MG63 (cell line): ENCODE results near the gene PPP1R2. TPM values are rescaled to one million over a fixed set of nuclear protein-coding genes. Genes with fewer than 3 reads are reported as not detected.
"Not testable (repeated sequence)": the region's sequence is repeated elsewhere in the genome, so short reads cannot be mapped to it uniquely, and the experiment has no call there.

Experiments used
- DNase-seq: peaks from one replicate; pipeline ENCODE4 v3.0.0-alpha.2; 2020
- H3K27me3 ChIP-seq: fragments of 250-450 bp; sonication (Bioruptor Pico); 2 replicates; pipeline ENCODE4 v1.5.1; 2020; ENCODE audit warnings: mild to moderate bottlenecking, moderate library complexity
- H3K36me3 ChIP-seq: fragments of 250-450 bp; sonication (Bioruptor Pico); 2 replicates; pipeline ENCODE4 v1.5.1; 2020; ENCODE audit warnings: mild to moderate bottlenecking, moderate library complexity
- H3K4me3 ChIP-seq: fragments of 250-450 bp; sonication (Bioruptor Pico); 2 replicates; pipeline ENCODE4 v1.5.1; 2020; ENCODE audit warnings: mild to moderate bottlenecking, moderate library complexity
- H3K9me3 ChIP-seq: fragments of 250-450 bp; sonication (Bioruptor Pico); 2 replicates; pipeline ENCODE4 v1.5.1; 2020; ENCODE audit warnings: mild to moderate bottlenecking, moderate library complexity
- total RNA-seq: library from RNA; depleted of rRNA; stranded (reverse); fragments of >200 nt; shearing (Covaris generic); gene quantifications from 2 replicates; pipeline ENCODE4 v1.2.3, GENCODE V29; 2014; ENCODE audit warnings: low replicate concordance; rRNA removed

The PPP1R2 gene
- total RNA-seq = 30.9 and 43.4 TPM in 2 replicates

DNA sequence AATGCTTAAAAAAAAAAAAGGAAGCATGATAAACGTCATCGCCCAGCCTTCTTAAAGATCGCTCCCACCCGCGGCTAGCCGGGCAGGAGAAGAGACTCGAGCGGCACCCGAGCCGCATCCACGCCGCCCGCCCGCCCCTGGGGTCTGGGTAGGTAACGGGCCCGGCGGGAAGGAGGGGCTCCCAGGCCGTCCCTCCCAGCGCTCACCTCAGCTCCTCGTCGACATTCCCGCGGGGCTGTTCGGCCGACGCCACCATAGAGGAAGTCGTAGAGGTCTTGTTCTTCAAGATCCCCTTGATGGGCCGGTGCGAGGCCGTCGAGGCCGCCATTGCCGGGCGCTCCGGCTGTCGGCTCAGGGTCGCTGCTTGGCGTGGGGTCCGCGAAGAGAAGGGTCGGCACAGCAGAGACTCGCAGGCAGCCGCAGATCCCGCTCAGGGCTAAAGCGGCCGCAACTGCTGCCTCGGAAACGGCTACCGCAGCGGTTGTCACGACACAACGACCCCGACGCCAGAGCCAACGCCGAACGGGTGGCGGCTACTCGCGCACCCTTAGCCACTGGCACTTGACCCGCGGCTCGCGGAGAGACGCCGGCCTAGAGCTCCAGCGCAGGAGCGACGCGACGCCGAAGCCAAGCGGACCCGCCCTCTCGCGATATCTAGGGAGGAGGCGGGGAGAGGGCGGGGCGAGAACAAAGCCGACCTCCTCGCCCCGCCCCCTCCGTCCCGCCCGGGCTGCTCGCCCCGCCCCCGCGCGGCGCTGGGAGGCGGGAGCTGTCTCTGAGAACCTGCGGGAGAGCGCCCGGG, at the start of gene PPP1R2:
PPP1R2 (minus strand) TSS at position 628 of the 802 bp plus-strand sequence; CDS start at position 328, 300 bp downstream.
- H3K36me3 ChIP-seq = no peaks in the 10 kb centered on the region
- no peaks in the 10 kb centered on the region for H3K9me3 ChIP-seq
- peak; percentile 87 for DNase-seq
- peak within 1 kb of the TSS; percentile 88 for H3K4me3 ChIP-seq
- no peaks in the 10 kb centered on the region for H3K27me3 ChIP-seq

DNA sequence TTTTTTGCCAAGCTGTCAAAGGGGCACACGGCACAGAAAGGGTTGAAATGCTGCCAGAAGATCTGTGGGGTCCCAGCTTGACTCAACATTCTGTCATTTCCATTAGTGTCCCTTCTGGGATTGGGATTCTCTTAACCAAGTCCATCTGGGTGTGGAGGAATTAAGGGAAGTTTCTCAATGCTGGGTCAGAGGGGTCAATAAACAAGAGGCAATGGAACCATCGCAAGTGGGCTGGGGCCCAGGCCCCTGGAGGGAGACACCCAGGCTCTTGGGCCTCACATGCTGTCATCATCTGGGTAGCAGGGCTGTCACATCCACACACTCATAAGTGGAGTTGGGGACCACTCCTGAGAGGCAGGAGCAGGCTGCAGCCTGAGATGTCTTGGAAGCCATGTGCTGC, 48.7 kb upstream of the PPP1R2 start:
- H3K36me3 ChIP-seq = no peaks in the 10 kb centered on the region
- H3K27me3 ChIP-seq = peaks cover 2% of the 10 kb centered on the region
- H3K4me3 ChIP-seq = no peak overlapping the region
- H3K9me3 ChIP-seq = 0 out of 2 replicates have a peak, but pooled peaks cover 2% of the 10 kb centered on the region
- no peak for DNase-seq

DNA sequence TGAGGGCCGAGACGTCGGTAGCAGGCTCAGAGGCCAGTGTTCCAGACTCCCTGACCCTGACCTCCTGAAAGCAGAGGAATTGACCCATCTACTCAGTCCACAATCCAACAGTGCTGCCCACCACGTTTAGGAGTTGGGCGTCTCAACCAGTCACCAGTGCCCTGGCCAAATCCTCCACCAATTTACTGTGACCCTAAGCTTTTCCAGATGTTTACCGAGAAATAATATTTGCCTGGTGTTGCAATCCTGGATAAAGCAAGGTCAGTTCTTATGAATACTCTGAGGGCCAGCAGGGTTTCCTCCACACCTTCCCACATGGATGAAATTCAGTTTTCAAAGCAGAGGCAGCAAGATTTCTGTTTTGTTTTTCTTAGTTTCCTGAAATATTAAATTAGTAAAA, 48.1 kb upstream of the PPP1R2 start:
- DNase-seq = no peak
- H3K9me3 ChIP-seq = 0 out of 2 replicates have a peak, but pooled peaks cover 2% of the 10 kb centered on the region
- peaks cover 2% of the 10 kb centered on the region for H3K27me3 ChIP-seq
- H3K4me3 ChIP-seq = no peak overlapping the region
- H3K36me3 ChIP-seq = no peaks in the 10 kb centered on the region

DNA sequence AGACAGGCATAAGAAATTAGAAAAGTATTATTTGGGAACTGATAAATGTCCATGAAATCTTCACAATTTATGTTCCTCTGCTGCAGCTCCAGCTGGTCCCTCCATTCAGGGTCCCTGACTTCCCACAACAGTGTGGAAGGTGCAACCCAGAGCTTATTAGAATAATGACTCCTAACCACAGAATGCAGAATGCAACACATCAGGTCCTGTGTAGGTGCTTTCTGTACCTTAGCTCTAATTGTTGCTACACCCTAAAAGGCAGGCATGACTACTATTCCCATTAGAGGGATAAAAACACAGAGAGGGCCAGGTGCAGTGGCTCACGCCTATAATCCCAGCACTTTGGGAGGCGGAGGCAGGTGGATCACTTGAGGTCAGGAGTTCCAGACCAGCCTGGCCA, 47.3 kb upstream of the PPP1R2 start:
- H3K36me3 ChIP-seq, H3K27me3 ChIP-seq, DNase-seq, H3K9me3 ChIP-seq, H3K4me3 ChIP-seq: not testable (repeated sequence)

DNA sequence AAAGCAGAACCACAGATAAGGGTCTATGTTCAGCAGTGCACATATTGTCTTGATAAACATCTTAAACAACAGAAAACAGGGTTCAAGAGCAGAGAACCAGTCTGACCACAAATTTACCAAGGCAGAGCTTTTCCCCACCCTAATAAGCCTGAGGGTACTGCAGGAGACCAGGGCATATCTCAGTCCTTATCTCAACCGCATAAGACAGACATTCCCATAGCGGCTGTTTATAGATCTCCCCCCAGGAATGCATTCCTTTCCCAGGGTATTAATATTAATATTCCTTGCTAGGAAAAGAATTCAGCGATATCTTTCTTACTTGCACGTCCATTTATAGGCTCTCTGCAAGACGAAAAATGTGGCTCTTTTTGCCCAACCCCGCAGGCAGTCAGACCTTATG, 46.7 kb upstream of the PPP1R2 start:
- not testable (repeated sequence) for H3K9me3 ChIP-seq, H3K4me3 ChIP-seq, H3K36me3 ChIP-seq, H3K27me3 ChIP-seq, DNase-seq

DNA sequence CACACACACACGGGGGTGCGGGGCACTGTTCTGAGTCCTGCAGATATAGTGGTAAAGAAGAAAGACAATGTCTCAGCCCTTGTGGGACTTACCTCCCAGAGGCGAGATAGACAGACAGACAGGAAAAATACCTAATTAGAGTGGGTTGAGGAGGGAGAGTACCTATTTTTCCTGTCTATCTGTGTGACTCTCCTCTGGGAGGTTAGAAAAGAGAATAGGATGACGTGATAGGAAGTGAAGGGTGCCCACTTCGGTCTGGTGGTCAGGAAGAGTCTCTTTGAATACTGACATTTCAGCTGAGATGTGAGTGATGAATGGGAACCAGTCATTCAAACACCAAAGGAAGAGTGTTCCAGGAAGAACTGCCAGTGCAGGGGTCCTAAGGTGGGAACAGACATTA, 44.7 kb upstream of the PPP1R2 start:
- Histone ChIP-seq H3K27me3 (peaks cover 2% of the 10 kb centered on the region), H3K4me3 (no peak overlapping the region), H3K9me3 (0 out of 2 replicates have a peak, but pooled peaks cover 2% of the 10 kb centered on the region), H3K36me3 (no peaks in the 10 kb centered on the region)
- no peak for DNase-seq

DNA sequence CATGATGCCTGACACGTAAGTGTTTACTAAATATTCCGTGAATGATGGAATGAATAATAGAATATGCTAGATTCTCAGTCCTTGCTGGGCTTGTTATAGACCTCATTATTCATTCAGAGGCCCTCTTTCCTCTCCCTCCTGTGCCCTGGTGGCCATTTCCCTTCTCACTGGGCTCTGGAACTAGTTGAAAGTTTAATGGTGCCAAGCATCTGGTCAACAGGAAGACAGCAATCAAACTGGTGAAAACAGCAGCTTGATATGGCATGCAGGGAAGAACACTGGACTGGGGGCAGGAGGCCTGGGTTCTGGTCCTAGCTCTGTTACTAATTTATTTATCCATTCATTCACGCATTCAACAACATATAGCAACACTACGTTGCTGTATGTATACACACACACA, 44.3 kb upstream of the PPP1R2 start:
- H3K27me3 ChIP-seq = peaks cover 2% of the 10 kb centered on the region
- no peak for DNase-seq
- H3K9me3 ChIP-seq = 0 out of 2 replicates have a peak, but pooled peaks cover 2% of the 10 kb centered on the region
- H3K36me3 ChIP-seq = no peaks in the 10 kb centered on the region
- no peak overlapping the region for H3K4me3 ChIP-seq

DNA sequence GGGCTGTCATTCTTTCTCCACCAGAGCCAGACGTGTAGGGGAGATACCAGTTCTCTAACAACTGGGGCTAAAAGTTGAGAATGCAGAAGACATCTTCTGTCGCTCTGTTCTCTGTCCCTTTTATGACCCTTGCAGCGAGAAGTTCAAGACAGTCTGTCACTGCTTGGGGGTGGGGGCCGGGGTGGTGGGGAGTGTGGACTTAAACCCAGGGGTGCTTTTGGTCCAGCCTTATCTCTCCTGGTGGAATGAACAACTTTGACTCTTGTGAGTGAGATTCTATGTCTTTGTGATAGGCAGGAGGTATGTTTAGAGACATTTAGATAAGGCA, 41.4 kb upstream of the PPP1R2 start:
- 0 out of 2 replicates have a peak, but pooled peaks cover 2% of the 10 kb centered on the region for H3K9me3 ChIP-seq
- no peak overlapping the region for H3K4me3 ChIP-seq
- no peaks in the 10 kb centered on the region for H3K36me3 ChIP-seq
- no peak for DNase-seq
- H3K27me3 ChIP-seq = peaks cover 2% of the 10 kb centered on the region

DNA sequence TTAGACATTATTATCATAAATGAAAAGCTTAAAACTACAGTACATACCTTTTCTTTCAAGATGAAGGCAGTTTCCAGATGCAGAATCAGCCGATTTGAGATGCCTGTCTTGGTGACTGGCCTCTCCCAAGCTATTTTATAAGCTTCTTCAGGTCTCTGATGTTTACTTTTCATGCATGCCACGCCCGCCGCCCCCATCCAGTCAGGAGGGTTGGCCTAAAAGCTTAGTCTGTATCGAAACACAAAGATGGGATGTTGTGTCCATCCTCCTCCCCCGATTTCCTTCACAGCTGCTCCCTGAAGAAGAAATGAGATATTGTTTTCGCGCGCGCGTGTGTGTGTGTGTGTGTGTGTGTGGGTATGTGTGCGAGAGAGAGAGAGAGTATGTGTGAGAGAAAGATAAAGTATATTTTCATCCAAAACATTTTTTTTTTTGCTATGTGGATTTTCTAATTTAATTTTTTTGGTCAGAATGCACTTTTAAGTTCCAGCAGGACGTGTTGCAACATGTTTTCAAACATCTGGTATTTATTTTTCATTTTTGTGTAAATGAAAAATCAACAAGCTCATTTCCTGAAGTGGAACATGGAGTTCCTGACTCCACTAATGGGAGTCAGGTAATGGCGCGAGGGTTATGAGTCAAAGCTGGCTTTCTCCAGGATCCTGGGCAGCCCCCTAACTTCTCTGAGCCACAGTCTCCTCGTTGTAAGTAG, 40.9 kb upstream of the PPP1R2 start, which contains the start of gene APOD:
APOD (minus strand) TSS at position 110 of the 712 bp plus-strand sequence. CDS start 4,479 bp downstream, outside the sequence.
- DNase-seq = peak; percentile 22
- H3K27me3 ChIP-seq = peaks cover 2% of the 10 kb centered on the region
- no peak within 1 kb of the TSS for H3K4me3 ChIP-seq
- no peaks in the 10 kb centered on the region for H3K36me3 ChIP-seq
- no peaks in the 10 kb centered on the region for H3K9me3 ChIP-seq

DNA sequence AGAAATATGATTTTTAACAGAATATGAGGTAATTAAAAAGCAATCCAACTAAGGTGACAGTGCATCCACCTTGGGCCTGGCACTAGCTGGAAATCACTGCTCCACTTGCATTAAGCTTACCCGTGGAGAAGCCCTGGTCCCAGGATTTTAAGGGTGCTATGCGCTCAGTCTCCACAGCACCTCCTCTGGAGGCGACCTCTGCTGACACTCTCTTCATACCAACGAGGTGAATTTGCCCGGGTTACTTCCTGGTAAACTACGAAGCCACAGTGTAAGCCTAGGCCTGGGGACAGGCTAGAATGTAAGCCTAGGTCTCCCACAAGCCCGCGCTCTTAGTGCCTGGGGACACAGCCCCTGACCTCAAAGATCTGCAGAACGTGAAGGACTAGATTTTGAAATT, 39.8 kb upstream of the PPP1R2 start:
- H3K4me3 ChIP-seq = no peak overlapping the region

DNA sequence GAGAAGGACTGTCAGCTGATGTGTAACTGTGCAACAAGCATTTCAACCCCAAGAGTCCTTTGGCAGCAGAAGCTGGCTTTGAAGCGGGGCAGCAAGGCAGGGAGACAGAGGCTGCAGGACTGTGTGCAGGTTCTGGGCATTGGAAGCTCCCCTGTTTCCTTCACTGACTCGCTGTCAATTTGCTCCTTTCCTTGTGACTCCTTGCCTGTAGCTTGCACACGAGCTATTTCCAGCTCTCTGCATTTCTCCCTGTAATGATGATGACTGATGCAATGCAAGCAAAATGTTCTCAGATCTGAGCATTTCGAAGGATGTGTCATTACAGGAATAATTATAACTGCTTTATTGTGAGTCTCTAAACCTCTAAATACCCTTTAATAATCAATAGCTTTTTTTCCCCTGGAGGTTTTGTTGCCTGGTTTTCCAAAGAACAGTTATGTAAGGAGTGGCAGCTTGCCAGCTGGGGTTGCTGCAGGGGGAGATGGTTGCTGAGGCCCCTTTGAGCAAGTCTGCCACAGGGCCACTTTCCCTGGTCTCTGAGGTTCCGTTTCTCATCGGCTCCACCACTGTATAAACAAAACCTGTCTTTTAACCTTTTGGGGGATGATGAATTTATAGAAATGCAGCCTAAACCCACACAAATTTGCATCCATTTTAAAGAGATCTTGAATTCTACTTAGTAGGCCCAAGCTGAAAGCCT, 37.8 kb upstream of the PPP1R2 start:
- no peak for DNase-seq
- Histone ChIP-seq H3K4me3 (no peak overlapping the region), H3K27me3 (no peaks in the 10 kb centered on the region), H3K9me3 (no peaks in the 10 kb centered on the region), H3K36me3 (no peaks in the 10 kb centered on the region)

More for the DNA sequence above, 39.8 kb upstream of the PPP1R2 start:
- Histone ChIP-seq H3K27me3 (peaks cover 2% of the 10 kb centered on the region), H3K9me3 (no peaks in the 10 kb centered on the region), H3K36me3 (no peaks in the 10 kb centered on the region)
- DNase-seq = no peak

DNA sequence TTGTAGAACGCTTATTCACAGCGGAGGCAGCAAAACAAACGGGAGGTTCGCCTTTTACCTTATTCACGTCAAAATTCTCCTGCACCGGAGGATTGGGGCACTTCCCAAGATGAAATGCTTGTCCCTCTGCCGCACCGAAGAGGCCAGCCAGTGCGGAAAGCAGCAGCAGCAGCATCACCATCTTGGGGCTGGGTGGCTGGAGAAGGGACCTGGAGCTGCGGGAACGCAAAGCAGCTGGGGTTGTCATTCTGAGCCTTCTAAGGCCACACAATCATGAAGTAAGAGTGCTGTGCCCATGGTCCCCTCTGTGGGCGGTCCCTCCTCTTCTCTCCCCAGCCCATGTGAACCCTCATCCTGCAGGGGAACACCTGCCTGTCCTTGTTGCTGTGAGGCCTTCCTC, 36.2 kb upstream of the PPP1R2 start:
- no peaks in the 10 kb centered on the region for H3K36me3 ChIP-seq
- no peaks in the 10 kb centered on the region for H3K9me3 ChIP-seq
- no peak overlapping the region for H3K4me3 ChIP-seq
- no peak for DNase-seq
- H3K27me3 ChIP-seq = no peaks in the 10 kb centered on the region

DNA sequence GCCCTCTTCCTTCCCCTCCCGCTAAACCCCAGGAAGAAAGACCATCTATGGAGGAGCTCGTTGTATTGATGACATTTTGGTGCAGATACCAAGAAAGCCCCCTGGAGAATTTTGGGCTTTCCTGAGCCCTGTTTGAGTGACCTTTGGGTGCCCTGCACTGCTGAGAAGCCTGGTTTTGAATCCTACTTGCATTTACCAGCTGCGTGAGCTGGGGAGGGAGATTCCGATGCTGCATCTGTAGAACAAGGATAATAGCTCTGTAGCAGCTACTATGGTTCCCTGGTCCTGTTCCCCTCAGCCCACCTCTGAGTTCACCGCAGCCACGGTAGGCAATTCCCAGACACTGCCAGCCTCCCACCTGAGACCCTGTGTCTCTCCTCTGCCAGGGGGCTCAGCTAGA, 35.4 kb upstream of the PPP1R2 start:
- no peak for DNase-seq
- H3K36me3 ChIP-seq = no peaks in the 10 kb centered on the region
- no peak overlapping the region for H3K4me3 ChIP-seq
- no peaks in the 10 kb centered on the region for H3K9me3 ChIP-seq
- no peaks in the 10 kb centered on the region for H3K27me3 ChIP-seq

DNA sequence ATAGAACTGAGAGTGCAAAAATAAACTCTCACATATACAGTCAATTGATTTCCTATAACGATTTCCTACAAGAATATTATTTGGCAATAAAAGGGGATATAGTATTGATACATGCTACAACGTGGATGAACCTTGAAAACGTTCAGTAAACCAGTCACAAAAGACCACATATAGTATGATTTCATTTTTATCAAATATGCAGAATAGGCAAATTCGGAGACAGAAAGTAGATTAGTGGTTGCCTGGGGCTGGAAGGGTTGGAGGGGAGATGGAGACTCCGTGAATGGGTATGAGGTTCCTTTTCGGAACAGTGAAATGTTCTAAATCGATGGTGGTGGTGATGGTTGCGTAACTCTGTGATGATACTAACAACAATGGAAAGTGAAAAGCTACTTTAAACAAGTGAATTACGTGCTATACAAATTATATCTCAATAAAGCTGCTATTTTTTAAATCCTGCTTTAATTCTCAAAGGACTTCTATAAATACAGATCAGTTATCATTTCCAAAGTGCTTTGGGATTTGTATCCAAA, 34.6 kb upstream of the PPP1R2 start:
- no peak overlapping the region for H3K4me3 ChIP-seq
- no peak for DNase-seq
- H3K9me3 ChIP-seq = no peaks in the 10 kb centered on the region
- H3K27me3 ChIP-seq = no peaks in the 10 kb centered on the region
- no peaks in the 10 kb centered on the region for H3K36me3 ChIP-seq

DNA sequence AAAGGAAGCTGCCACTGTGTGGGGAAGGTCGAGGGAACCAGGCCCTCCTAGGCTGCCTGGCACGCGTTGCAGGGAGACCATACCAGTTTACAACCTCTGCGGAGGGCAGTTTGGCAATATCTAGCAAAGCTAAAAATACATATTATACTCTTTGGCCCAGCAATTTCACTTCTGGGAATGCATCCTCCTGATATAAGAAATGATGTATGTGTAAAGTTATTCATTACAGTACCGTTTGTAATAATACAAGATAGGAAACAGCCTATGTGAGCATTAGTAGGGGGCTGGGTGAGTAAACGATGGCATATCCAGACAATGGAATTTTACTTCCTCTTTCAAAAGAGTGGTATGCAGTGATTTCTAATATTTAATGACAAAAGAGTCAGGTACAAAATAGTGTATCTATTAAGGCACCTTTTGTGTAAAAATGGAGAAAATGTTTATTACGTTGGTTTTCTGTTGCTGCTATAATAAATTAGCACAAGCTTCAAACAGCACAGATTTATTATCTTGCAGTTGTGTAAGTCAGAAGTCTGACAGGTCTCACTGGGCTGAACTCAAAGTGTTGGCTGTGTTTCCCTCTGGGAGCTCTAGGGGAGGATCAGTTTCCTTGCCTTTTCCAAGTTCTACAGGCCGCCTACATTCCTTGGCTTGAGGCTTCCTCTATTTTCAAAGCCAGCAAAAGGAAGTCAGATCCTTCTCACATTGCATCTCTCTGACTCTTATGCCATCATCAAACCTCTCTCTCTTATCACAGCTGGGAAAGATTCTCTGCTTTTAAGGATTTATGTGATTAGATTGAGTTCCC, 31.6 kb upstream of the PPP1R2 start:
- Histone ChIP-seq H3K36me3 (no peaks in the 10 kb centered on the region), H3K27me3 (no peaks in the 10 kb centered on the region), H3K4me3 (no peak overlapping the region), H3K9me3 (no peaks in the 10 kb centered on the region)
- DNase-seq = peak; percentile 30
